Endothelial cell of umbilical vein (primary cell): Measurements from ENCODE around the gene FBXL17. TPM values are rescaled to one million over a fixed set of nuclear protein-coding genes. Genes with fewer than 3 reads are reported as not detected.

Experiments
- BruUV-seq: library from RNA; stranded (reverse); fragments of 400-500 nt; replicated peaks from 2 replicates; lab custom pipeline; 2021; lab: Mats Ljungman, UMichigan
- CTCF ChIA-PET: fragments of 300-600, 350-600 bp; sonication (Branson Sonifier 250); formaldehyde crosslinking; loops from one replicate; lab custom pipeline; 2021; ENCODE audit warnings: antibody characterized with exemption, inconsistent platforms; lab: Charles Lee
- POLR2A ChIA-PET: fragments of 300-600, 350-600 bp; sonication (Branson Sonifier 250); formaldehyde crosslinking; loops from one replicate; lab custom pipeline; 2021; ENCODE audit warnings: antibody characterized with exemption, inconsistent platforms; lab: Charles Lee
- DNase-seq: peaks from one replicate; pipeline ENCODE4 v3.0.0-alpha.2; 2011; ENCODE audit warnings: low read depth, low spot score
- FAIRE-seq: peaks from 2 replicates; lab custom pipeline; 2011; peaks lifted over from hg19 to GRCh38; lab: Jason Lieb, UNC
- H2AFZ ChIP-seq: 2 replicates; pipeline ENCODE4 v1.6.0; 2012; ENCODE audit warnings: low read depth, low read length, control low read depth, inconsistent platforms
- H3K27ac ChIP-seq: 2 replicates; pipeline ENCODE4 v1.5.1; 2011; ENCODE audit warnings: low read depth, mild to moderate bottlenecking, control low read depth, low read length, moderate library complexity; ENCODE audit not compliant: insufficient read depth
- H3K27me3 ChIP-seq, 2 experiments: 2 replicates each; pipeline versions ENCODE4 v1.6.0 to v1.6.1; 2011; ENCODE audit warnings: low read length in 2 of 2, mixed read lengths in 1 of 2; ENCODE audit not compliant: control insufficient read depth in 2 of 2, insufficient read depth in 2 of 2
- H3K36me3 ChIP-seq, 2 experiments: 2 replicates in 1 of 2; 3 replicates in 1 of 2; pipeline ENCODE4 v1.5.1; 2011; ENCODE audit warnings: low read length in 2 of 2, mild to moderate bottlenecking in 1 of 2, moderate library complexity in 1 of 2; ENCODE audit not compliant: control insufficient read depth in 2 of 2, insufficient read depth in 2 of 2; ENCODE audit errors: extremely low read depth in 1 of 2
- H3K4me1 ChIP-seq: 3 replicates; pipeline ENCODE4 v1.5.1; 2011; ENCODE audit warnings: mild to moderate bottlenecking, low read length; ENCODE audit not compliant: control insufficient read depth, insufficient read depth; ENCODE audit errors: extremely low read depth
- H3K4me2 ChIP-seq: 2 replicates; pipeline ENCODE4 v1.6.1; 2011; ENCODE audit warnings: low read length, control low read depth, mixed read lengths; ENCODE audit not compliant: insufficient read depth
- H3K4me3 ChIP-seq, 3 experiments: fragments of 200-600 bp in 1 of 3; sonication (generic), shearing (Covaris generic) in 1 of 3; replicated peaks in 1 of 3; 2 replicates each; pipeline ENCODE4 v1.5.1; 2011 to 2016; ENCODE audit warnings: control low read depth in 3 of 3, low read length in 3 of 3, mild to moderate bottlenecking in 2 of 3, inconsistent platforms in 1 of 3, low read depth in 1 of 3, moderate library complexity in 1 of 3; ENCODE audit not compliant: insufficient read depth in 1 of 3
- H3K79me2 ChIP-seq: 2 replicates; pipeline ENCODE4 v1.6.0; 2012; ENCODE audit warnings: low read length, inconsistent platforms; ENCODE audit not compliant: control insufficient read depth, insufficient read depth
- H3K9ac ChIP-seq: replicated peaks from 2 replicates; pipeline ENCODE3; 2011; ENCODE audit warnings: low read length, control low read depth; ENCODE audit not compliant: insufficient read depth; ENCODE audit errors: extremely low read depth
- H3K9me1 ChIP-seq: replicated peaks from 3 replicates; pipeline ENCODE4 v1.6.0; 2011; ENCODE audit warnings: mild to moderate bottlenecking, low read length; ENCODE audit not compliant: control insufficient read depth, insufficient read depth; ENCODE audit errors: extremely low read depth
- H3K9me3 ChIP-seq: replicated peaks from 2 replicates; pipeline ENCODE4 v1.5.1; 2012; ENCODE audit warnings: low read length, inconsistent platforms; ENCODE audit not compliant: control insufficient read depth, insufficient read depth
- H4K20me1 ChIP-seq: replicated peaks from 2 replicates; pipeline ENCODE3; 2011; ENCODE audit warnings: mild to moderate bottlenecking, low read length; ENCODE audit not compliant: control insufficient read depth, insufficient read depth; ENCODE audit errors: extremely low read depth
- EZH2 ChIP-seq: IDR thresholded peaks from 2 replicates; pipeline ENCODE4 v1.6.1; 2012; ENCODE audit warnings: borderline replicate concordance, low read depth, mild to moderate bottlenecking, moderate library complexity, low read length, inconsistent platforms; ENCODE audit not compliant: severe bottlenecking
- FOS ChIP-seq: IDR thresholded peaks from 2 replicates; pipeline ENCODE4 v1.6.1; 2011; ENCODE audit warnings: mild to moderate bottlenecking, low read length, moderate library complexity, borderline replicate concordance; ENCODE audit not compliant: insufficient read depth
- GATA2 ChIP-seq: IDR thresholded peaks from 2 replicates; pipeline ENCODE4 v1.7.0; 2011; ENCODE audit warnings: low read depth, mild to moderate bottlenecking, moderate library complexity, mixed read lengths, low read length; ENCODE audit not compliant: insufficient read length, insufficient read depth
- JUN ChIP-seq: IDR thresholded peaks from 2 replicates; pipeline ENCODE4 v1.6.1; 2011; ENCODE audit warnings: borderline replicate concordance, low read depth; ENCODE audit not compliant: insufficient read length, insufficient read depth
- MYC ChIP-seq: IDR thresholded peaks from one replicate; pipeline ENCODE4 v1.6.1; 2011; ENCODE audit warnings: mild to moderate bottlenecking, low read depth, low read length
- POLR2A ChIP-seq: IDR thresholded peaks from 2 replicates; pipeline ENCODE4 v1.6.1; 2012; ENCODE audit warnings: low read depth, mild to moderate bottlenecking, control low read depth, low read length
- POLR2AphosphoS5 ChIP-seq: IDR thresholded peaks from 2 replicates; pipeline ENCODE4 v1.6.1; 2012; ENCODE audit warnings: low read depth, mild to moderate bottlenecking, control low read depth, low read length, moderate library complexity; ENCODE audit not compliant: insufficient read depth
- dilution Hi-C: fragments of 300-500 bp; cut with MboI; formaldehyde crosslinking; loops from one replicate; pipeline ENCODE4 v1.15.0; 2019; ENCODE audit warnings: low sequenced_read_pairs; ENCODE audit not compliant: extremely low pct_ligation_motif_present
- intact Hi-C: fragments of 100-400 bp; cut with micrococcal nuclease; formaldehyde crosslinking; loops from one replicate; pipeline ENCODE4 v1.10.0; 2022
- polyA plus RNA-seq, 4 experiments: library from polyadenylated mRNA; depleted of rRNA in 3 of 4; stranded (reverse) in 3 of 4; unstranded in 1 of 4; fragments of >200 nt; gene quantifications; 2 replicates each; pipeline versions ENCODE4 v1.2.1 to v1.2.3, GENCODE V29; 2011 to 2012; ENCODE audit warnings: missing spikeins in 1 of 4
- total RNA-seq: library from RNA; stranded (reverse); gene quantifications from 2 replicates; pipeline ENCODE4 v1.2.3, GENCODE V29; 2021
- TF ChIP-seq, protein P1 (sequence below): IDR thresholded peaks from 2 replicates; pipeline ENCODE4 v1.6.1; 2011; ENCODE audit not compliant: insufficient read depth, insufficient read length
- TF ChIP-seq, protein P2 (sequence below), 2 donors: IDR thresholded peaks; 1 replicate in 1 of 2; 2 replicates in 1 of 2; pipeline ENCODE4 v1.5.1; 2011; ENCODE audit warnings: low read length in 2 of 2, mild to moderate bottlenecking in 2 of 2, moderate library complexity in 2 of 2, control low read depth in 1 of 2, inconsistent platforms in 1 of 2, low read depth in 1 of 2; ENCODE audit not compliant: insufficient read depth in 1 of 2; ENCODE audit errors: extremely low read depth in 1 of 2

FBXL17 gene
- total and polyA plus RNA-seq, 2 donors (not counting 3 experiments of a cell fraction or from before 2014, with no cell fraction given), result 2.7 to 8.8 TPM

DNA sequence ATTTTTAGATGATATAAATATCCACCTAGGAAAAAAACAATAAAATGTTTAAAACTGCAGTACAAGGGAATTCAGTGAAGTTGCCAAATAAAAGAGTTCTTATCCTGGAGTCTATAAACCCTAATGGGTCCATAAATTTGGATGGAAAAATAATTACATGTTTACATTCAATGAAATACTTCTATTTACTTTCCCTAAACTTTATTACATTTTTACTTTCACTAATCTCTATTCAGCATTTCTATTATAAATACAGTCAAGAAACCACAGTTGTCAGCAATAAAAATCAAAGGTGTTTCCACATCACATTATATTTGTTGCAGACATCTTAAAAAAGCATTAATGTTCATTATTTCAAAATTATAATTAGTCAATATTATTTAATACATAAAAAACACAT is 118.6 kb downstream of the FBXL17 start:
- no peak overlapping the region for H3K4me2 ChIP-seq
- H3K4me3 ChIP-seq, result no peak overlapping the region
- intact Hi-C loops (no loop called here), dilution Hi-C loops (no loop called here)
- H3K79me2 ChIP-seq, result no peaks in the 10 kb centered on the region
- no TSS peak for BruUV-seq
- CTCF ChIA-PET, result interaction anchor here (4.5 to 6.8 kb wide), 2 partner anchors 79 to 85 kb away, joined by 36 to 317 read pairs; no protein-coding TSS in a partner anchor
- no peaks in the 10 kb centered on the region for H3K9me1 ChIP-seq
- H3K9me3 ChIP-seq, result no peaks in the 10 kb centered on the region
- no peak for TF ChIP-seq MYC
- no peak for TF ChIP-seq POLR2AphosphoS5
- TF ChIP-seq, protein P1, sequence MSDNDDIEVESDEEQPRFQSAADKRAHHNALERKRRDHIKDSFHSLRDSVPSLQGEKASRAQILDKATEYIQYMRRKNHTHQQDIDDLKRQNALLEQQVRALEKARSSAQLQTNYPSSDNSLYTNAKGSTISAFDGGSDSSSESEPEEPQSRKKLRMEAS, result no peak
- TF ChIP-seq, protein P2, sequence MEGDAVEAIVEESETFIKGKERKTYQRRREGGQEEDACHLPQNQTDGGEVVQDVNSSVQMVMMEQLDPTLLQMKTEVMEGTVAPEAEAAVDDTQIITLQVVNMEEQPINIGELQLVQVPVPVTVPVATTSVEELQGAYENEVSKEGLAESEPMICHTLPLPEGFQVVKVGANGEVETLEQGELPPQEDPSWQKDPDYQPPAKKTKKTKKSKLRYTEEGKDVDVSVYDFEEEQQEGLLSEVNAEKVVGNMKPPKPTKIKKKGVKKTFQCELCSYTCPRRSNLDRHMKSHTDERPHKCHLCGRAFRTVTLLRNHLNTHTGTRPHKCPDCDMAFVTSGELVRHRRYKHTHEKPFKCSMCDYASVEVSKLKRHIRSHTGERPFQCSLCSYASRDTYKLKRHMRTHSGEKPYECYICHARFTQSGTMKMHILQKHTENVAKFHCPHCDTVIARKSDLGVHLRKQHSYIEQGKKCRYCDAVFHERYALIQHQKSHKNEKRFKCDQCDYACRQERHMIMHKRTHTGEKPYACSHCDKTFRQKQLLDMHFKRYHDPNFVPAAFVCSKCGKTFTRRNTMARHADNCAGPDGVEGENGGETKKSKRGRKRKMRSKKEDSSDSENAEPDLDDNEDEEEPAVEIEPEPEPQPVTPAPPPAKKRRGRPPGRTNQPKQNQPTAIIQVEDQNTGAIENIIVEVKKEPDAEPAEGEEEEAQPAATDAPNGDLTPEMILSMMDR (IDR thresholded peaks at IDR 0.05; ENCODE audit: extremely low read depth in 1 of 2, insufficient read depth in 1 of 2, low read depth in 1 of 2, low read length in 2 of 2), result no peak
- no peak for TF ChIP-seq FOS
- TF ChIP-seq GATA2, result no peak
- TF ChIP-seq EZH2, result no peak
- TF ChIP-seq POLR2A, result no peak
- TF ChIP-seq JUN, result no peak
- H4K20me1 ChIP-seq, result no peaks in the 10 kb centered on the region
- H3K4me1 ChIP-seq, result peaks cover 8% of the 10 kb centered on the region
- H2AFZ ChIP-seq, result no peak overlapping the region
- no peaks in the 10 kb centered on the region for H3K27me3 ChIP-seq
- H3K9ac ChIP-seq, result no peak overlapping the region
- no peak for DNase-seq
- no peak for FAIRE-seq
- H3K36me3 ChIP-seq, result no peaks in the 10 kb centered on the region
- POLR2A ChIA-PET, result interaction anchor here (0.7 kb wide), 1 partner anchor 1429 kb away, joined by 3 read pairs; no protein-coding TSS in a partner anchor
- H3K27ac ChIP-seq, result no peak overlapping the region
